G401.6 (cell line): ENCODE measurements around the gene RARRES1.

Experiments
- FAIRE-seq: peaks from 2 replicates; lab custom pipeline; 2012; peaks lifted over from hg19 to GRCh38; lab: Jason Lieb, UNC

The RARRES1 gene

GRCh38 chr3:158765518-158766205, 33.4 kb upstream of the RARRES1 start:
- no peak for FAIRE-seq

DNA sequence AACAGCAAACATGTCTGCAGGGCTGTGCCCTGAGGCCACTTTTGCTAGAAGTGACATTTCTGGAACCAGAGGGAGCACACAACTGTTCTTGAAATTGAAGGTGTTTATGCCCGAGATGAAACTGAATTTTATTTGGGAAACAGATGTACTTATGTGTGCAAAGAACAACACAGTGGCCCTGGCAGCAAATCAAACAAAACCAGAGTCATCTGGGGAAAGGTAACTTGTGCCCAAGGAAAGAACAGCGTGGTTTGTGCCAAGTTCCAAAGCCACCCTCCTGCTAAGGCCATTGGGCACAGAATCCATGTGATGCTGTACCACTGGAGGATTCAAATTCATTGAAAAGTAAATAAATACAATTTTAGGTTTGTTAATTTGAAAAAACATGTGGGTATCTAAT, 31.2 kb upstream of the RARRES1 start:
- no peak for FAIRE-seq

DNA sequence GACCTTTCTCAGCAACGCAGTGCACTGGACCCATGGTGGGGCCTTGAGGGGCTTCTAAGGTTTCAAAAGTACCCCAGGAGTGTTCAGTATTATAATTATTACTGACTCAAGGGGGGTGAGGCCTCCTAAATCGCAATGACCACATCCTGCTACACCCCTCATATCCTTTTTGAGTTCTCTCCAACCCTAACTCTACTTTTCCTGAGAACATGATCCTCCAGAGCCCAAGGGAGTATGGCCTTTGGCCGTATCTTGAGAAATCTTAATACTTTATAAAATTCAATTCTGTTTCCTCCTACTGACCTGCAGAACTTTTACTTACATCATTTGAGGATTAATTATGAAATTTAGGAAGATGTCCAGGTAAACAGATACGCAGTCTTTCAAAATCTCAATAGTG, 30.4 kb upstream of the RARRES1 start:
- no peak for FAIRE-seq

DNA sequence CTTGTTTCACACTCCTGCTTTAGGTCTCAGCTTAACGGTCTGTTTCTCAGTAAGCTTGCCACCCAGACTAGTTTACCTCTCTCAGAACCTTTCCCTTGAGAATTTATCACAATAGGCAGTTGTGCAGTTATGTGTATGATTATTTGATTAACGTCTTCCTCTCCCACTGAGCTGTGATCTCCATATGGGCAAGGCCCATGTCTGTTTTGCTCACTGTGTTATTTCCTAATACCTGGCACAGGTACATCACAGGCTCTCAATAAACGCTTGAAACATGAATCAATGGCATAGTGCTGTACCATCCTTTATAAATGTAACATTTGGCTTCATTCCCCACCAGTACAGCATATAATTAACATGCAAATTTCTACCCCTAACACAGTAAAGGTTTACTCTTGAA, 29.1 kb upstream of the RARRES1 start:
- no peak for FAIRE-seq

- no peak for FAIRE-seq
Measured at GRCh38 chr3:158755421-158755820, 23.2 kb upstream of the RARRES1 start.

GRCh38 chr3:158753854-158754253, 21.6 kb upstream of the RARRES1 start:
- no peak for FAIRE-seq

GRCh38 chr3:158751316-158751715, 19.1 kb upstream of the RARRES1 start:
- no peak for FAIRE-seq

- no peak for FAIRE-seq
Measured at GRCh38 chr3:158750016-158750415, 17.8 kb upstream of the RARRES1 start.

GRCh38 chr3:158749526-158749925, 17.3 kb upstream of the RARRES1 start:
- FAIRE-seq, result no peak

GRCh38 chr3:158748237-158748828, 16.1 kb upstream of the RARRES1 start:
- no peak for FAIRE-seq

- no peak for FAIRE-seq
Measured at GRCh38 chr3:158747417-158747816, 15.2 kb upstream of the RARRES1 start.

GRCh38 chr3:158745551-158745950, 13.3 kb upstream of the RARRES1 start:
- no peak for FAIRE-seq

DNA sequence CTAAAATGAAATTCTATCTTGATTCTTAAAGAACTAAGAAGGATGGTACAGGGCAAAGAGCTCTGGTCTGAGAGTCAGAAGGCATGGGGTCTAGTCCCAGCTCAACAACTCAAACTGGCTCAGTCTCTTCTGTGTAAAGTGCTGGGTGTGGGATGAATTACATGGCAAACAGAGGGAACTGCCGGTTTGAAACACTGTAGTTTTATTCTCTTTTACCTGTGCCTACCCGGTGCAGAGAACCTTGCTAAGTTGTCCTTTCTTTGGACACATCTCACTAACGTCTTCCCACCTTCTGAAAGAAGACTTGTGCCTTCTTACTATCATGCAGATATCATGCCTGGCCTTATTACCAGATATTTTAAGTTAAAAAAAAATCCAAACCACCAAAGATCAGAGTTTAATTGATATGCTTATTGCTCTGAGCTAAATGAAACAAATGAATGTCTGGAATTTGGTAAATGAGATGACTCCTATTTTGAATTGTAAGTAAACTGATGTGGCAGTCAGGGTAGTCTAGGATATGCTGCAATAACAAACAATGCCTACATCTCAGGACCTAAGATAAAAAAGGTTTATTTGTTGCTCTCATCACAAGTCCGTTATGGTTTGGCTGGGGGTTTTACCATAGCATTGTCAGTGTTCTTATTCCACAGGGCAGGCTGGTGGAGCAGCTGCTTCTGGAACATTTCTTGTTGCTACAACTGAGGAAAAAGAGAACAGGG, 12.5 kb upstream of the RARRES1 start:
- no peak for FAIRE-seq

GRCh38 chr3:158743664-158744566, 11.7 kb upstream of the RARRES1 start:
- FAIRE-seq, result no peak

DNA sequence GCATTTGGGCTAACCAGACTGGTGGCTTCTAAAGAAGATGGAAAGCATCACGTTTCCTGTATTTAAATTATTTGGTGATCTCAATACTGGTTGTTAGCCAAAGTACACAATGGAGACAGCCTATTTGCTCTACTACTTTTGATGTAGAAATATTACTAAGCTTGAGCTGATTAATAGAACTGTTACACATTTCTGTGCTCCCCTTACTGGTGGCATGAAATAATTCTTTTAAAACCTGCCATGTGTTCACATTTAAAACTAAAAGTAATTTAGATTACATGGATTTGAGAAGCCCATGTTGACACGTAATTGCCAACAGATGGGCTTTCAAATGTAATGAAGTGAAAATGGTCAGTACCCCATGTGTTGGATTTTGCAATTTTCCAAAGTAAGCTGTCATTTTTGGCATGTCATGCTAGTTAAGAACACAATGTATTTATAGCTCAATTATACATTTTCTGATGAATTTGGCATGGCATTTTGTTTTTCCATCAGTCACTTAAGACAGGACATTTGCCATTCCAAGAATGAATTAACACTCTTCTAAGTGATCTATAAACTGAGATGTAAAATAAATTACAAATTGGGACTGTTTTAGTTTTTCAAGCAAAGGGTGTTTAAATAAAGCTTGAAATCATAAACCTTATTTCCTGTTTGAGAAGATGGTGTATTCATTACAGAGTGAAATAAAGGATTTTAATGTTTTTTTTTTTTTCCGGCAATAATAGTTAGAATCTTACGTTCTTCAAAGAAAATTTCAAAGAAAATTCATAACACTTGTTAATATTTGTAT, 10.8 kb upstream of the RARRES1 start:
- FAIRE-seq, result no peak

GRCh38 chr3:158739661-158740060, 7.4 kb upstream of the RARRES1 start:
- FAIRE-seq, result no peak

GRCh38 chr3:158739078-158739477, 6.8 kb upstream of the RARRES1 start:
- no peak for FAIRE-seq

DNA sequence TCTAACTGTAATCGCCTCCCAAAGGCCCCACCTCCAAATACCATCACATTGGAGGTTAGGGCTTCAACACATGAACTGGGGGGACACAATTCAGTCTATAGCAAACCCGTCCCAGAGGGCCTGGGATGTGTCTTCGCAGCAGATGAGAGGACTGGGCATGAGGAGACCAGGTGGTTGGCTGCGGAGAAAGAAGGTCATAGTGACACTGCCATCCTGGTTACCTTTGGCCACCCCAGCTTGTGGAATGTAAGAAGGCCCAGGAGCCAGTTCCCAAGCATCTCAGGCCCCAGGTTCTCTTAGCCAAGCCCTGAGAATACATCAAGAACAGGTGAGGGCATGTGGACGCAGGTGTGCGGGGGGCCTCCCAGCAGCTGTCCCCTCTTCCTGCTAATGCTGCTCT, 6.4 kb upstream of the RARRES1 start:
- no peak for FAIRE-seq

GRCh38 chr3:158737976-158738615, 5.8 kb upstream of the RARRES1 start:
- FAIRE-seq, result no peak

DNA sequence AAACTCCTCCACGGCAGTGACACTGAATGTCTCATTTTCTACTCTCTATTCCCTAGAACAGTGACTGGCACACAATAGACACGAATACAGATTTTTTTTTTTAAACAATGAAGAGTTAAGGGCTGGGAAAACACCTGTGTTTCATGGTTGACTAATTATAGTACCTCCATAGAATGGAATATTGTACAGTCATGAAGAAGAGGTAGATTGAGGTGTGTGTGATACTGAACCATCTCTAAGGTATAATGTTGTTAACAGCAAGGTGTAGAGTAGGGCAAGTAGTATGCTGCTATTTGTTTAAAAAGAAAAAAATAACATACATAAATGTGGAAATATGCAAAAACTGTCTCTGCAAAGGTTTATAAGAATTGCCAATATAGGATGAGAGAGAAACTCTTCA, 5.2 kb upstream of the RARRES1 start:
- FAIRE-seq, result no peak

GRCh38 chr3:158735296-158736033, 3.2 kb upstream of the RARRES1 start:
- FAIRE-seq, result no peak
